Neural cell (in vitro differentiated cells): ENCODE results near the gene CREBBP. TPM values are rescaled to one million over a fixed set of nuclear protein-coding genes. Genes with fewer than 3 reads are reported as not detected.

ENCODE experiments used
- H2AFZ ChIP-seq: fragments of 200-600, 300-800 bp; sonication (generic), shearing (Covaris generic); 2 replicates; pipeline ENCODE4 v1.6.0; 2014; ENCODE audit warnings: low read depth, mild to moderate bottlenecking, antibody characterized with exemption, low read length, moderate library complexity
- H3F3A ChIP-seq: fragments of 200-600 bp; shearing (Covaris generic); 2 replicates; pipeline ENCODE4 v1.6.1; 2016; ENCODE audit warnings: mild to moderate bottlenecking, moderate library complexity, mixed read lengths, antibody characterized with exemption, low read length; ENCODE audit not compliant: insufficient read depth, poor library complexity, severe bottlenecking
- H3K27ac ChIP-seq: fragments of 200-600, 300-800 bp; sonication (generic), shearing (Covaris generic); 2 replicates; pipeline ENCODE4 v1.5.1; 2014; ENCODE audit warnings: mild to moderate bottlenecking, low read length, moderate library complexity
- H3K27me3 ChIP-seq: fragments of 300-800, 200-600 bp; sonication (generic), shearing (Covaris generic); 2 replicates; pipeline ENCODE4 v1.6.0; 2014; ENCODE audit warnings: mild to moderate bottlenecking, low read depth, low read length, moderate library complexity; ENCODE audit not compliant: insufficient read depth
- H3K36me3 ChIP-seq: fragments of 300-800, 200-600 bp; sonication (generic), shearing (Covaris generic); 2 replicates; pipeline ENCODE4 v1.5.1; 2014; ENCODE audit warnings: mild to moderate bottlenecking, antibody characterized with exemption, low read length, moderate library complexity; ENCODE audit not compliant: insufficient read depth
- H3K4me2 ChIP-seq: fragments of 300-800, 200-600 bp; sonication (generic), shearing (Covaris generic); 2 replicates; pipeline ENCODE4 v1.6.0; 2014; ENCODE audit warnings: mild to moderate bottlenecking, low read length
- H3K4me3 ChIP-seq: fragments of 300-800, 200-600 bp; sonication (generic), shearing (Covaris generic); 2 replicates; pipeline ENCODE4 v1.5.1; 2014; ENCODE audit warnings: mild to moderate bottlenecking, low read length, moderate library complexity
- H3K79me2 ChIP-seq: fragments of 200-600 bp; shearing (Covaris generic); replicated peaks from 2 replicates; pipeline ENCODE4 v1.6.0; 2014; ENCODE audit warnings: mild to moderate bottlenecking, low read length, moderate library complexity; ENCODE audit not compliant: insufficient read depth
- H3K9ac ChIP-seq: fragments of 300-800, 200-600 bp; sonication (generic), shearing (Covaris generic); 2 replicates; pipeline ENCODE4 v1.6.1; 2016; ENCODE audit warnings: mild to moderate bottlenecking, low read length, mixed read lengths
- H3K9me2 ChIP-seq: fragments of 200-600 bp; shearing (Covaris generic); 2 replicates; pipeline ENCODE4 v1.6.1; 2016; ENCODE audit warnings: mild to moderate bottlenecking, low read length, mixed read lengths; ENCODE audit not compliant: insufficient read depth
- H3K9me3 ChIP-seq: fragments of 200-600, 300-800 bp; sonication (generic), shearing (Covaris generic); 2 replicates; pipeline ENCODE4 v1.6.1; 2016; ENCODE audit warnings: mild to moderate bottlenecking, mixed run types, low read length, moderate library complexity, mixed read lengths
- H4K20me1 ChIP-seq: fragments of 200-600 bp; shearing (Covaris generic); 2 replicates; pipeline ENCODE4 v1.6.1; 2016; ENCODE audit warnings: mild to moderate bottlenecking, mixed run types; ENCODE audit not compliant: insufficient read depth
- CTCF ChIP-seq: fragments of 450-650 bp; IDR thresholded peaks from 2 replicates; pipeline ENCODE4 v1.5.1; 2014; ENCODE audit warnings: antibody characterized with exemption, mild to moderate bottlenecking, moderate library complexity; ENCODE audit not compliant: poor library complexity, severe bottlenecking
- EP300 ChIP-seq: fragments of 450-650 bp; conservative IDR thresholded peaks from 2 replicates; pipeline ENCODE4 v1.6.1; 2014; ENCODE audit warnings: antibody characterized with exemption, mild to moderate bottlenecking, moderate library complexity; ENCODE audit not compliant: poor library complexity, severe bottlenecking
- EZH2 ChIP-seq: fragments of 200-600, 300-800 bp; shearing (Covaris generic), sonication (generic); IDR thresholded peaks from 2 replicates; pipeline ENCODE4 v1.6.1; 2014; ENCODE audit warnings: antibody characterized with exemption, low read length, borderline replicate concordance, mild to moderate bottlenecking; ENCODE audit not compliant: insufficient read depth, poor library complexity, severe bottlenecking
- MXI1 ChIP-seq: fragments of 450-650 bp; conservative IDR thresholded peaks from 2 replicates; pipeline ENCODE4 v1.6.1; 2014; ENCODE audit warnings: antibody characterized with exemption, mild to moderate bottlenecking; ENCODE audit not compliant: poor library complexity, severe bottlenecking
- POLR2AphosphoS5 ChIP-seq: IDR thresholded peaks from 2 replicates; pipeline ENCODE4 v1.6.1; 2012
- RAD21 ChIP-seq: fragments of 450-650 bp; conservative IDR thresholded peaks from 2 replicates; pipeline ENCODE4 v1.6.1; 2014; ENCODE audit warnings: antibody characterized with exemption, mild to moderate bottlenecking, moderate library complexity
- REST ChIP-seq: IDR thresholded peaks from 2 replicates; pipeline ENCODE4 v1.6.1; 2012; ENCODE audit warnings: borderline replicate concordance
- SMC3 ChIP-seq: fragments of 450-650 bp; conservative IDR thresholded peaks from 2 replicates; pipeline ENCODE4 v1.6.1; 2014; ENCODE audit warnings: antibody characterized with exemption, mild to moderate bottlenecking, moderate library complexity; ENCODE audit not compliant: poor library complexity
- TAF1 ChIP-seq: IDR thresholded peaks from 2 replicates; pipeline ENCODE4 v1.6.1; 2012; ENCODE audit warnings: low read depth
- polyA plus RNA-seq: library from polyadenylated mRNA; depleted of rRNA; stranded (reverse); fragments of >200 nt; gene quantifications from 2 replicates; pipeline ENCODE4 v1.2.3, GENCODE V29; 2014

The CREBBP gene
- polyA plus RNA-seq, 1 donor from 2014 or later = 3.3 TPM

- Histone ChIP-seq H3F3A (no peaks in the 10 kb centered on the region), H3K9me3 (no peaks in the 10 kb centered on the region), H3K36me3 (no peaks in the 10 kb centered on the region), H2AFZ (no peak overlapping the region), H3K79me2 (no peaks in the 10 kb centered on the region), H3K9me2 (no peaks in the 10 kb centered on the region), H3K27me3 (no peaks in the 10 kb centered on the region), H3K4me3 (no peak overlapping the region), H3K27ac (no peak overlapping the region), H4K20me1 (no peaks in the 10 kb centered on the region), H3K4me2 (no peak overlapping the region), H3K9ac (no peak overlapping the region)
- TF ChIP-seq REST (no peak), EZH2 (no peak), RAD21 (no peak), TAF1 (no peak), EP300 (no peak), SMC3 (no peak), MXI1 (no peak), POLR2AphosphoS5 (no peak), CTCF (no peak)
Measured at GRCh38 chr16:3687792-3688191, 192.7 kb downstream of the CREBBP start.

- Histone ChIP-seq H3K79me2 (no peaks in the 10 kb centered on the region), H3F3A (no peaks in the 10 kb centered on the region), H3K4me3 (no peak overlapping the region), H3K27me3 (no peaks in the 10 kb centered on the region), H3K36me3 (peaks cover 4% of the 10 kb centered on the region), H2AFZ (no peak overlapping the region), H3K9me3 (no peaks in the 10 kb centered on the region), H4K20me1 (no peaks in the 10 kb centered on the region), H3K9ac (no peak overlapping the region), H3K27ac (no peak overlapping the region), H3K4me2 (no peak overlapping the region), H3K9me2 (no peaks in the 10 kb centered on the region)
- no peak for TF ChIP-seq EP300
- no peak for TF ChIP-seq SMC3
- TF ChIP-seq REST = no peak
- TF ChIP-seq POLR2AphosphoS5 = no peak
- no peak for TF ChIP-seq TAF1
- TF ChIP-seq MXI1 = no peak
- no peak for TF ChIP-seq RAD21
- TF ChIP-seq CTCF = no peak
- TF ChIP-seq EZH2 = no peak
Measured at GRCh38 chr16:3687021-3687420, 193.5 kb downstream of the CREBBP start.
